Neuronal stem cell (in vitro differentiated cells): ENCODE results near the gene NINJ2.

Experiments used
- DNase-seq: peaks from one replicate; pipeline ENCODE4 v3.0.0-alpha.2; 2013; ENCODE audit warnings: low spot score
- H2AFZ ChIP-seq: one replicate; pipeline ENCODE4 v1.6.1; 2013; ENCODE audit warnings: mild to moderate bottlenecking, low read length, inconsistent platforms
- H2AK5ac ChIP-seq: 2 replicates; pipeline ENCODE4 v1.6.1; 2013; ENCODE audit warnings: low read depth, mild to moderate bottlenecking, inconsistent platforms, low read length, moderate library complexity, mixed read lengths
- H2BK120ac ChIP-seq: 2 replicates; pipeline ENCODE4 v1.6.1; 2013; ENCODE audit warnings: low read depth, mild to moderate bottlenecking, inconsistent platforms, low read length, moderate library complexity, mixed read lengths
- H2BK12ac ChIP-seq: one replicate; pipeline ENCODE4 v1.6.1; 2013; ENCODE audit warnings: low read length, inconsistent platforms
- H2BK15ac ChIP-seq: 2 replicates; pipeline ENCODE4 v1.6.1; 2013; ENCODE audit warnings: mild to moderate bottlenecking, low read length, inconsistent platforms, mixed read lengths
- H2BK5ac ChIP-seq: one replicate; pipeline ENCODE4 v1.6.1; 2013; ENCODE audit warnings: inconsistent platforms, mild to moderate bottlenecking, low read length, moderate library complexity
- H3K14ac ChIP-seq: one replicate; pipeline ENCODE4 v1.6.1; 2013; ENCODE audit warnings: low read length, inconsistent platforms
- H3K18ac ChIP-seq: 2 replicates; pipeline ENCODE4 v1.6.1; 2013; ENCODE audit warnings: low read length, inconsistent platforms
- H3K23ac ChIP-seq: 2 replicates; pipeline ENCODE4 v1.6.1; 2013; ENCODE audit warnings: low read depth, mild to moderate bottlenecking, mixed read lengths, low read length, inconsistent platforms; ENCODE audit not compliant: poor library complexity
- H3K27ac ChIP-seq: replicated peaks from 3 replicates; pipeline ENCODE4 v1.5.1; 2013; ENCODE audit warnings: low read length, inconsistent platforms
- H3K27me3 ChIP-seq, 3 experiments: 2 replicates each; pipeline ENCODE4 v1.6.1; 2013; ENCODE audit warnings: low read length in 3 of 3, mild to moderate bottlenecking in 2 of 3, inconsistent platforms in 1 of 3, low read depth in 1 of 3, mixed read lengths in 1 of 3, moderate library complexity in 1 of 3; ENCODE audit not compliant: control insufficient read depth in 3 of 3, insufficient read depth in 3 of 3
- H3K36me3 ChIP-seq, 2 donors: replicated peaks in 1 of 2; 2 replicates each; pipeline ENCODE4 v1.6.1; 2013; ENCODE audit warnings: low read length in 2 of 2; ENCODE audit not compliant: control insufficient read depth in 2 of 2, insufficient read depth in 2 of 2
- H3K4ac ChIP-seq: 2 replicates; pipeline ENCODE4 v1.6.1; 2013; ENCODE audit warnings: inconsistent platforms, mild to moderate bottlenecking, low read length, moderate library complexity
- H3K4me1 ChIP-seq, 2 donors: 1 replicate in 1 of 2; 2 replicates in 1 of 2; pipeline ENCODE4 v1.6.1; 2013; ENCODE audit warnings: low read length in 2 of 2, low read depth in 1 of 2; ENCODE audit not compliant: control insufficient read depth in 2 of 2, insufficient read depth in 1 of 2
- H3K4me2 ChIP-seq: one replicate; pipeline ENCODE4 v1.6.1; 2013; ENCODE audit warnings: mild to moderate bottlenecking, low read length, inconsistent platforms; ENCODE audit not compliant: insufficient read depth, poor library complexity, severe bottlenecking
- H3K4me3 ChIP-seq, 2 donors: 2 replicates each; pipeline ENCODE4 v1.5.1; 2013; ENCODE audit warnings: low read length in 2 of 2, mild to moderate bottlenecking in 2 of 2, inconsistent platforms in 1 of 2, moderate library complexity in 1 of 2
- H3K79me1 ChIP-seq: one replicate; pipeline ENCODE4 v1.6.1; 2013; ENCODE audit warnings: low read depth, mild to moderate bottlenecking, inconsistent platforms, low read length, moderate library complexity
- H3K9ac ChIP-seq: one replicate; pipeline ENCODE4 v1.6.1; 2013; ENCODE audit warnings: mild to moderate bottlenecking, low read depth, low read length, inconsistent platforms; ENCODE audit not compliant: poor library complexity
- H3K9me3 ChIP-seq, 2 donors: replicated peaks in 1 of 2; 2 replicates each; pipeline versions ENCODE3 to v1.6.1; 2013; ENCODE audit warnings: low read length in 2 of 2, mild to moderate bottlenecking in 2 of 2, inconsistent platforms in 1 of 2, low read depth in 1 of 2, mixed read lengths in 1 of 2, moderate library complexity in 1 of 2; ENCODE audit not compliant: control insufficient read depth in 2 of 2, insufficient read depth in 1 of 2
- H4K8ac ChIP-seq: one replicate; pipeline ENCODE4 v1.6.1; 2013; ENCODE audit warnings: low read depth, mild to moderate bottlenecking, inconsistent platforms, low read length, moderate library complexity
- H4K91ac ChIP-seq: one replicate; pipeline ENCODE4 v1.6.1; 2013; ENCODE audit warnings: low read length, low read depth, mild to moderate bottlenecking, inconsistent platforms; ENCODE audit not compliant: poor library complexity
- WGBS, 2 donors: extraction: QIAGEN DNeasy Blood & Tissue Kit; methylation state at CpG; one replicate each; pipeline ENCODE4 v1.1.7; 2013; ENCODE audit warnings: missing lambda C conversion rate in 2 of 2, mixed read lengths in 1 of 2; ENCODE audit not compliant: insufficient read length in 2 of 2, insufficient replicate concordance in 1 of 2; ENCODE audit errors: extremely low coverage in 2 of 2; 5-methylcytosine and 5-hydroxymethylcytosine counted together

The NINJ2 gene

DNA sequence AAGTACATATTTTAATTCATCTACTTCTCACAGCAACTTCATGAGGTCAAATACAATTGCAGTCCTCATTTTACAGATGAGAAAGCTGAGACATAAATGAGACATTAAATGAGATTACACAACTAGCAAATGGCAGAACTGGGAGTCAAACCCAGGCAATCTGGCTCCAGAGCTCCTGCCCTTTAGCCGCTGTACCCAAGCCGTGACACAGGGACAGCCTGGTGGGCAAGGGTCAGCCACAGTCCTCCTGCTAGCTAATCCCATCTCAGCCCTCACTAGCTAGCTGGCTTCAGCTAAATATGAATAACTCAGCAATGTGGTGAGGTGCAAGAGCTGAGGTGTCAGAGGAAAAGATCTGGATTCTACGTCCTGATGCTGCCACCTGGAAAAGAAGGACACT lies 54.8 kb downstream of the NINJ2 start:
- no peak overlapping the region for H3K9ac ChIP-seq
- H2BK12ac ChIP-seq = no peak overlapping the region
- H3K36me3 ChIP-seq = no peaks in the 10 kb centered on the region
- no peak overlapping the region for H2BK120ac ChIP-seq
- H4K8ac ChIP-seq = no peak overlapping the region
- H3K18ac ChIP-seq = no peak overlapping the region
- peaks cover 0 to 9% (median 0%) of the 10 kb centered on the region in 3 experiments for H3K27me3 ChIP-seq
- no peaks in the 10 kb centered on the region for H3K4me1 ChIP-seq
- no peaks in the 10 kb centered on the region for H3K79me1 ChIP-seq
- no peak overlapping the region for H4K91ac ChIP-seq
- no peak overlapping the region for H3K4me2 ChIP-seq
- H3K9me3 ChIP-seq = no peaks in the 10 kb centered on the region
- H3K4me3 ChIP-seq = no peak overlapping the region
- no peak overlapping the region for H3K14ac ChIP-seq
- no peak overlapping the region for H2AK5ac ChIP-seq
- no peak overlapping the region for H3K23ac ChIP-seq
- no peak for DNase-seq
- H3K27ac ChIP-seq = no peak overlapping the region
- H2BK15ac ChIP-seq = no peak overlapping the region
- H3K4ac ChIP-seq = no peak overlapping the region
- H2AFZ ChIP-seq = no peak overlapping the region
- H2BK5ac ChIP-seq = no peak overlapping the region
- no CpG with 5 or more reads among the region's 3 CpGs for WGBS, 2 donors

- Histone ChIP-seq H3K36me3 (no peaks in the 10 kb centered on the region), H3K4me3 (no peak overlapping the region), H3K9me3 (no peaks in the 10 kb centered on the region), H2BK120ac (no peak overlapping the region), H4K91ac (no peak overlapping the region), H2BK15ac (no peak overlapping the region), H3K4me2 (no peak overlapping the region), H3K4ac (no peak overlapping the region), H3K27me3 (peaks cover 0 to 9% (median 0%) of the 10 kb centered on the region in 3 experiments), H3K27ac (no peak overlapping the region), H3K23ac (no peak overlapping the region), H2AK5ac (no peak overlapping the region), H3K4me1 (no peaks in the 10 kb centered on the region), H3K9ac (no peak overlapping the region), H2AFZ (no peak overlapping the region), H3K18ac (no peak overlapping the region), H3K14ac (no peak overlapping the region), H4K8ac (no peak overlapping the region), H2BK12ac (no peak overlapping the region), H2BK5ac (no peak overlapping the region), H3K79me1 (no peaks in the 10 kb centered on the region)
- no peak for DNase-seq
- WGBS, 2 donors = no CpG with 5 or more reads among the region's 5 CpGs
Observed at GRCh38 chr12:607541-608001, 55.7 kb downstream of the NINJ2 start.

- H3K18ac ChIP-seq = no peak overlapping the region
- no peaks in the 10 kb centered on the region for H3K9me3 ChIP-seq
Observed at GRCh38 chr12:604956-605355, 58.3 kb downstream of the NINJ2 start.

DNA sequence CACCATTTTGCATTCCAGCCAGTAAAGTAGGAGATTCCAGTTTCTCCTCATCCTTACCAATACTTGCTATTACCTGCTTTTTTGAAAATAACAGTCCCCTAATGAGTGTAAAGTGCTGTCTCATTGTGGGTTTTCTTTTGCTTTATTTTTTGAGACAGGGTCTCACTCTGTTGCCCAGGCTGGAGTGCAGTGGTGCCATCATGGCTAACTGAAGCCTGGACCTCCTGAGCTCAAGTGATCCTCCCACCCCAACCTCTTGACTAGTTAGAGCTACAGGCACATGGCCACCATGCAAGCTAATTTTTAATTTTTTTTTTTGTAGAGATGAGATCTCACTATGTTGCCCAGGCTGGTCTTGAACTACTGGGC lies 60.6 kb downstream of the NINJ2 start:
- Histone ChIP-seq H3K9ac (no peak overlapping the region), H3K27ac (no peak overlapping the region), H2BK120ac (no peak overlapping the region), H2BK5ac (no peak overlapping the region), H3K9me3 (no peaks in the 10 kb centered on the region), H3K79me1 (no peaks in the 10 kb centered on the region), H2BK15ac (no peak overlapping the region), H2AFZ (no peak overlapping the region), H2AK5ac (no peak overlapping the region), H3K4me3 (no peak overlapping the region), H3K36me3 (no peaks in the 10 kb centered on the region), H3K4me2 (no peak overlapping the region), H3K23ac (no peak overlapping the region), H3K14ac (no peak overlapping the region), H4K91ac (no peak overlapping the region), H3K18ac (no peak overlapping the region), H2BK12ac (no peak overlapping the region), H3K27me3 (peaks cover 0 to 9% (median 0%) of the 10 kb centered on the region in 3 experiments), H3K4me1 (no peaks in the 10 kb centered on the region), H4K8ac (no peak overlapping the region), H3K4ac (no peak overlapping the region)
- DNase-seq = no peak

More at GRCh38 chr12:604956-605355, 58.3 kb downstream of the NINJ2 start:
- no peak for DNase-seq
- no peak overlapping the region for H3K14ac ChIP-seq
- H3K4me3 ChIP-seq = no peak overlapping the region
- no peaks in the 10 kb centered on the region for H3K79me1 ChIP-seq
- H3K4ac ChIP-seq = no peak overlapping the region
- H3K4me2 ChIP-seq = no peak overlapping the region
- H2BK5ac ChIP-seq = no peak overlapping the region
- no peaks in the 10 kb centered on the region for H3K4me1 ChIP-seq
- H4K91ac ChIP-seq = no peak overlapping the region
- no peak overlapping the region for H2BK120ac ChIP-seq
- no peak overlapping the region for H2BK12ac ChIP-seq
- no peaks in the 10 kb centered on the region for H3K36me3 ChIP-seq
- WGBS, 2 donors = no CpG with 5 or more reads among the region's 7 CpGs
- no peak overlapping the region for H2BK15ac ChIP-seq
- no peak overlapping the region for H3K23ac ChIP-seq
- H3K9ac ChIP-seq = no peak overlapping the region
- H2AFZ ChIP-seq = no peak overlapping the region
- H2AK5ac ChIP-seq = no peak overlapping the region
- H3K27ac ChIP-seq = no peak overlapping the region
- H3K27me3 ChIP-seq = peaks cover 0 to 9% (median 0%) of the 10 kb centered on the region in 3 experiments
- H4K8ac ChIP-seq = no peak overlapping the region
